ENCODE results near the gene MSH2. TPM values are rescaled to one million over a fixed set of nuclear protein-coding genes. Genes with fewer than 3 reads are reported as not detected.

Gene MSH2
- total RNA-seq, 1 donor from 2014 or later: 9.3 TPM

DNA sequence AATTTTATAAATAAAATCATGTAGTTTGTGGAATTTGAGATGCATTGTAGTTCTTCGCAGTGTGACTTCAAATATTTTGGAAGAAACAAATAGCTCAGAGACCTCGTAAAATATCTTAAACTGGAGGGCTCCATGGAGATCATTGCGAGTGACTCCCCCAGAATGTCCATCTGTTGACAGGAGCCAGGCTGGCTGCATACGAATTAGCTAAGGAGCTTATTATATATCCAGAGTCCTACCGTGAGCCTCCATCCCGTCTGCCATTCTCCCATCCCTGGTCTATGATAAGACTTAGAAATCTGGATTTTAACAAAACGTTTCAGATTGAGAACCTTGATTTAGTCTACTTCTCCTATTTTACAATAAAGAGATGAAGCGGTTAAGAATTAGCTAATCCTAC is 80.2 kb downstream of the MSH2 start:
- TF ChIP-seq POLR2A (IDR thresholded peaks at IDR 0.05) (no peak), CTCF (IDR thresholded peaks at IDR 0.05) (no peak), POLR2AphosphoS5 (IDR thresholded peaks at IDR 0.05; ENCODE audit: insufficient read depth in 1 of 2, low read depth in 1 of 2) (no peak)
- peaks cover 0 to 7% of the 10 kb centered on the region in 2 donors for H3K36me3 ChIP-seq

DNA sequence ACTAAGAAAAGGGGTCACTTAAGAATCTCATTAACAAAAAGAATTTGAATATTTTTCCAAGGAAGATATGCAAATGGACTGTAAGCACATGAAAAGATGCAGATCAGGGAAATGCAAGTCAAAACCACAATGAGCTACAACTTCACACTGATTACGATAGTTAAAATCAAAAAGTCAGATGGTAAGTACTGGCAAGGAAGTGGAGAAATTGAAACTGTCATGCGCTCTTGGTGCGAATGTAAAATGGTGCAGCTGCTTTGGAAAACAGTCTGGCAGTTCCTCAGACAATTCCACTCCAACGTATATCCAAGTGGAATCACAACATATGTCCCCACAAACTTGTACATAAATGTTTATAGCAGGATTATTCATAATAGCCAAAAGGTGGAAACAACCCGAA is 81.4 kb downstream of the MSH2 start:
- H3K9me3 ChIP-seq: no peaks in the 10 kb centered on the region
- H3K4me3 ChIP-seq: no peak overlapping the region
- no peaks in the 10 kb centered on the region for H3K36me3 ChIP-seq
- no peaks in the 10 kb centered on the region for H3K27me3 ChIP-seq
- no peaks in the 10 kb centered on the region for H3K4me1 ChIP-seq
- intact Hi-C loops (cut with DNase I): no loop called here
- no peak for DNase-seq (ENCODE audit: extremely low spot score in 2 of 2)
- no peak overlapping the region for H3K27ac ChIP-seq
- no peak for TF ChIP-seq POLR2A (IDR thresholded peaks at IDR 0.05)
- TF ChIP-seq CTCF (IDR thresholded peaks at IDR 0.05): no peak
- no peak for TF ChIP-seq POLR2AphosphoS5 (IDR thresholded peaks at IDR 0.05; ENCODE audit: insufficient read depth in 1 of 2, low read depth in 1 of 2)

More for the DNA sequence above, 80.2 kb downstream of the MSH2 start:
- no peaks in the 10 kb centered on the region for H3K27me3 ChIP-seq
- H3K4me3 ChIP-seq: no peak overlapping the region
- no peak overlapping the region for H3K27ac ChIP-seq
- no peaks in the 10 kb centered on the region for H3K9me3 ChIP-seq
- DNase-seq (ENCODE audit: extremely low spot score in 2 of 2): no peak
- no peaks in the 10 kb centered on the region for H3K4me1 ChIP-seq
- intact Hi-C loops (cut with DNase I): no loop called here

DNA sequence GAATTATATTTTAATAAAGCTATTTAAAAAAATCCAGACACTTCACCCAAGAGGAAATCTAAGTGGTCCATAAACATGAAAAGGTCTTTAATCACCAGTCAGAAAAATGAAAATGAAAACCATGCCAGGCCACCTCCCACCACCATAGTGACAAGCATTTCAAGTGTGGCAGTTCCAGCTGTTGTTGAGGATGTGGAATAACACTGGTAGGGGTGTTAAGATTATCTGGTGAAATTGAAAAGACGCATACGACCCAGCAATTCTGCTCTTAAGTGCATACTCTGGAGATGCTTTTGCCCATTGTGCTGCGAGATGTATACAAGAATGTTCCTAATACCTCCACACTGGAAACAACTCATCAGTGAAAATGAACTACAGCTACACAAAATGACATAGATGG is 82.2 kb downstream of the MSH2 start:
- H3K4me3 ChIP-seq: no peak overlapping the region
- H3K27ac ChIP-seq: no peak overlapping the region
- intact Hi-C loops (cut with DNase I): no loop called here
- no peaks in the 10 kb centered on the region for H3K4me1 ChIP-seq
- no peaks in the 10 kb centered on the region for H3K36me3 ChIP-seq
- no peaks in the 10 kb centered on the region for H3K27me3 ChIP-seq
- no peak for TF ChIP-seq POLR2AphosphoS5 (IDR thresholded peaks at IDR 0.05; ENCODE audit: insufficient read depth in 1 of 2, low read depth in 1 of 2)
- no peak for DNase-seq (ENCODE audit: extremely low spot score in 2 of 2)
- H3K9me3 ChIP-seq: no peaks in the 10 kb centered on the region

DNA sequence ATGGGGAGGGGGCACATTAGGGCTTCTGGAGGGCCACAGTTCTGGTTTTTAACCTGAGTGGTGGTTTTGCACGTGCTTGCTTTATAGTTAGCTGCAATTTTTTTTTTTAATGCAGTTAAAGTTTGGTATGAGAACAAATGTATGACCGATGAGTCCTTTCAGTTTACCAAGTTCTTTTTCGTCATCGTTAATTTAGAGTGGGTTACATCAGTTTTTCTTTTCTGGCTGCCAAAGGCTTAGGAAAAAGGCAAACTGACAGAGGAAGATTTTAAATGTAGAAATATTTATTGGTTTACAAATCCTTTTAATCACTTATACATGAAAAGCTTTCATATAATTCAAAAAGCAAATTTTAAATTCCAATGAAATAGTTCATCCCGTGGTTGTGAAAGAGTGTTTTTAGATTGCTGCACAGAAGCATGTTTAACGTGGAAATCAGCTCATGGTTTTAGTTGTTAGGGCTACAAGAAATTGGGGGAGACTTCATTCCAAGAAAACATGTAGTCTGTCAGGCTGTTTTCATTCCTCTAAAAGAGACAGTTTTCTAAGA is 82.9 kb downstream of the MSH2 start:
- DNase-seq (ENCODE audit: extremely low spot score in 2 of 2): no peak
- intact Hi-C loops (cut with DNase I): no loop called here
- Histone ChIP-seq H3K4me3 (no peak overlapping the region), H3K27me3 (no peaks in the 10 kb centered on the region), H3K4me1 (no peaks in the 10 kb centered on the region), H3K36me3 (no peaks in the 10 kb centered on the region), H3K9me3 (no peaks in the 10 kb centered on the region), H3K27ac (no peak overlapping the region)
- TF ChIP-seq POLR2AphosphoS5 (IDR thresholded peaks at IDR 0.05; ENCODE audit: insufficient read depth in 1 of 2, low read depth in 1 of 2) (no peak), CTCF (IDR thresholded peaks at IDR 0.05) (no peak), POLR2A (IDR thresholded peaks at IDR 0.05) (no peak)

DNA sequence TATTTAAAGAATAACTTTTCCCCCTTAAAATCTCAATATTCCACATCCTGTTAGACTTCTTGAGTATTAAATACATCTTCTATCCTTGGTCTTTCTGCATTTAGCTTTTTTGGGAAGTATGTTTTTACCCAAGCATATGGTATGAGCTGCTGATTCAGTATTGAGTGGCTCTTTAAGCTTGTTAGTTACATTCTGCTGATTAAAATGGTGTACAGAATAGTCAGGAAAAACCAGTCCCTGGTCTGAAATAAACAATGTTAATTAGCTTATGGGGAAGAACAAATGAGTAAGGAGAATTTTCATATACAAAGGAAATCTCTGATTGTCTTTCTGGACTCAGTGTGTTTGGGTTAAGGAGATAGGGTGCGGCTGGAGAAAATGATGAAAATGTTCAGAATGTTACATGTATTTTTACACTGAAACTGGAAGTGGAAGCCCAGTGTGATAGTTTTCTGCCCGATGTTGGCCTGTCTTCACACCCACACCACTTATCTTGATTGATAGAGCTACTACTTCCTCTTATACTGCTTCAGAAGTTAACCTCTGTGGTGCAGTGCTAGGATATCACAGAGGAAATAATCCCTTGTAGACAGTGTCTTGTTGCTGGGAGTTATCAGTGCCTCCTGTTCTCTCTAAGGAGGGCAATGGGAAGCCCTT is 84.0 kb downstream of the MSH2 start:
- no peaks in the 10 kb centered on the region for H3K36me3 ChIP-seq
- DNase-seq (ENCODE audit: extremely low spot score in 2 of 2): no peak
- H3K9me3 ChIP-seq: no peaks in the 10 kb centered on the region
- no peak overlapping the region for H3K4me3 ChIP-seq
- no peak overlapping the region for H3K27ac ChIP-seq
- no peaks in the 10 kb centered on the region for H3K4me1 ChIP-seq
- intact Hi-C loops (cut with DNase I): no loop called here
- H3K27me3 ChIP-seq: no peaks in the 10 kb centered on the region
- TF ChIP-seq CTCF (IDR thresholded peaks at IDR 0.05): no peak
- no peak for TF ChIP-seq POLR2AphosphoS5 (IDR thresholded peaks at IDR 0.05; ENCODE audit: insufficient read depth in 1 of 2, low read depth in 1 of 2)
- no peak for TF ChIP-seq POLR2A (IDR thresholded peaks at IDR 0.05)

Data from vagina (tissue), 2 donors.